Endometrial microvascular endothelial cells (primary cell): ENCODE results near the gene ANKRD13D. TPM values are rescaled to one million over a fixed set of nuclear protein-coding genes. Genes with fewer than 3 reads are reported as not detected.

Experiments used
- in situ Hi-C: cut with HindIII; loops from 2 replicates; pipeline ENCODE4 v1.10.0; 2017; ENCODE audit warnings: low sequenced_read_pairs, low pct_unique_long_range_greater_than_20kb; ENCODE audit errors: inconsistent ontology term
- total RNA-seq: library from RNA; depleted of rRNA; stranded (reverse); fragments of >200 nt; gene quantifications from one replicate; pipeline ENCODE4 v1.2.3, GENCODE V29; 2015; ENCODE audit errors: inconsistent ontology term

The ANKRD13D gene
- total RNA-seq, 1 donor from 2014 or later, result 19.7 TPM

- in situ Hi-C loops, result no loop called here
These were observed 17.4 kb upstream of the ANKRD13D start for GRCh38 chr11:67271541-67272284.

- in situ Hi-C loops, result no loop called here
These were observed 16.5 kb upstream of the ANKRD13D start for GRCh38 chr11:67272327-67273259.

GRCh38 chr11:67273260-67273990 lies 15.7 kb upstream of the ANKRD13D start:
- in situ Hi-C loops, result no loop called here

GRCh38 chr11:67274768-67275605 lies 14.1 kb upstream of the ANKRD13D start:
- in situ Hi-C loops, result no loop called here

GRCh38 chr11:67275606-67276409 lies 13.3 kb upstream of the ANKRD13D start:
- in situ Hi-C loops, result no loop called here

GRCh38 chr11:67276781-67277230 lies 12.3 kb upstream of the ANKRD13D start:
- in situ Hi-C loops, result no loop called here

GRCh38 chr11:67277231-67277961 lies 11.7 kb upstream of the ANKRD13D start:
- in situ Hi-C loops, result no loop called here

GRCh38 chr11:67278135-67278938 lies 10.8 kb upstream of the ANKRD13D start:
- in situ Hi-C loops, result no loop called here

- in situ Hi-C loops, result no loop called here
These were observed 10.0 kb upstream of the ANKRD13D start for GRCh38 chr11:67278939-67279588.

- in situ Hi-C loops, result no loop called here
These were observed 9.3 kb upstream of the ANKRD13D start for GRCh38 chr11:67279589-67280340.

- in situ Hi-C loops, result no loop called here
These were observed 8.7 kb upstream of the ANKRD13D start for GRCh38 chr11:67280341-67280787.

GRCh38 chr11:67280788-67281551 lies 8.1 kb upstream of the ANKRD13D start:
- in situ Hi-C loops, result no loop called here

- in situ Hi-C loops, result no loop called here
These were observed 7.5 kb upstream of the ANKRD13D start for GRCh38 chr11:67281552-67282150.
